Measurements from ENCODE around the gene HOXC5.
"Not testable (repeated sequence)": the region's sequence is repeated elsewhere in the genome, so short reads cannot be mapped to it uniquely, and the experiment has no call there.

The HOXC5 gene

GRCh38 chr12:54056110-54056509, 23.3 kb downstream of the HOXC5 start:
- in situ Hi-C loops (cut with MboI; ENCODE audit: low sequenced_read_pairs), result no loop called here

- in situ Hi-C loops (cut with MboI; ENCODE audit: low sequenced_read_pairs), result no loop called here
These were observed 25.4 kb downstream of the HOXC5 start for GRCh38 chr12:54058128-54058768.

GRCh38 chr12:54059668-54060067, 26.8 kb downstream of the HOXC5 start:
- in situ Hi-C loops (cut with MboI; ENCODE audit: low sequenced_read_pairs), result no loop called here

GRCh38 chr12:54060174-54060974, 27.5 kb downstream of the HOXC5 start:
- in situ Hi-C loops (cut with MboI; ENCODE audit: low sequenced_read_pairs), result no loop called here

- in situ Hi-C loops (cut with MboI; ENCODE audit: low sequenced_read_pairs), result no loop called here
These were observed 28.3 kb downstream of the HOXC5 start for GRCh38 chr12:54060975-54061778.

GRCh38 chr12:54065677-54066076, 32.8 kb downstream of the HOXC5 start:
- in situ Hi-C loops (cut with MboI; ENCODE audit: low sequenced_read_pairs), result no loop called here

GRCh38 chr12:54066408-54066807, 33.6 kb downstream of the HOXC5 start:
- in situ Hi-C loops (cut with MboI; ENCODE audit: low sequenced_read_pairs), result no loop called here

- in situ Hi-C loops (cut with MboI; ENCODE audit: low sequenced_read_pairs), result no loop called here
These were observed 35.7 kb downstream of the HOXC5 start for GRCh38 chr12:54068418-54069070.

GRCh38 chr12:54071942-54072341, 39.1 kb downstream of the HOXC5 start:
- in situ Hi-C loops (cut with MboI; ENCODE audit: low sequenced_read_pairs), result no loop called here

GRCh38 chr12:54074308-54074707, 41.5 kb downstream of the HOXC5 start:
- in situ Hi-C loops (cut with MboI; ENCODE audit: low sequenced_read_pairs), result no loop called here

- in situ Hi-C loops (cut with MboI; ENCODE audit: low sequenced_read_pairs), result no loop called here
These were observed 42.6 kb downstream of the HOXC5 start for GRCh38 chr12:54075409-54075808.

- in situ Hi-C loops (cut with MboI; ENCODE audit: low sequenced_read_pairs), result no loop called here
These were observed 43.1 kb downstream of the HOXC5 start for GRCh38 chr12:54075974-54076373.

GRCh38 chr12:54077843-54078242, 45.0 kb downstream of the HOXC5 start:
- in situ Hi-C loops (cut with MboI; ENCODE audit: low sequenced_read_pairs), result not testable (repeated sequence)

- in situ Hi-C loops (cut with MboI; ENCODE audit: low sequenced_read_pairs), result not testable (repeated sequence)
These were observed 46.3 kb downstream of the HOXC5 start for GRCh38 chr12:54079115-54079514.

GRCh38 chr12:54080008-54080924, 47.4 kb downstream of the HOXC5 start:
- in situ Hi-C loops (cut with MboI; ENCODE audit: low sequenced_read_pairs), result not testable (repeated sequence)

GRCh38 chr12:54081053-54081514, 48.2 kb downstream of the HOXC5 start:
- in situ Hi-C loops (cut with MboI; ENCODE audit: low sequenced_read_pairs), result not testable (repeated sequence)

- in situ Hi-C loops (cut with MboI; ENCODE audit: low sequenced_read_pairs), result not testable (repeated sequence)
These were observed 48.9 kb downstream of the HOXC5 start for GRCh38 chr12:54081581-54082396.

GRCh38 chr12:54082397-54082892, 49.6 kb downstream of the HOXC5 start:
- in situ Hi-C loops (cut with MboI; ENCODE audit: low sequenced_read_pairs), result no loop called here
